HEK293T (cell line): ENCODE measurements around the gene FNTB.

Experiments
- CTCF ChIA-PET: fragments of 350-600 bp; formaldehyde crosslinking; extraction: SDS; loops from one replicate; lab custom pipeline; 2021; ENCODE audit warnings: antibody characterized with exemption, inconsistent platforms; lab: Yijun Ruan, JAX
- POLR2A ChIA-PET: fragments of 350-600 bp; formaldehyde crosslinking; extraction: SDS; loops from one replicate; lab custom pipeline; 2020; ENCODE audit warnings: antibody characterized with exemption, inconsistent platforms; lab: Yijun Ruan, JAX
- DNase-seq: peaks from one replicate; pipeline ENCODE4 v3.0.0; 2012; ENCODE audit warnings: mixed read lengths; ENCODE audit errors: extremely low spot score
- ARNT ChIP-seq: fragments of 450-650 bp; IDR thresholded peaks from 2 replicates; pipeline ENCODE4 v1.6.1; 2017; ENCODE audit warnings: mild to moderate bottlenecking
- BHLHE40 ChIP-seq: fragments of 450-650 bp; IDR thresholded peaks from 2 replicates; pipeline ENCODE4 v1.6.1; 2016; ENCODE audit warnings: mild to moderate bottlenecking, moderate library complexity, borderline replicate concordance
- CTBP1 ChIP-seq: fragments of 450-650 bp; IDR thresholded peaks from 2 replicates; pipeline ENCODE4 v1.6.1; 2016; ENCODE audit warnings: borderline replicate concordance
- ELF4 ChIP-seq: fragments of 450-650 bp; IDR thresholded peaks from 2 replicates; pipeline ENCODE4 v1.6.1; 2017; ENCODE audit warnings: antibody characterized with exemption
- FOXA1 ChIP-seq: fragments of 450-650 bp; IDR thresholded peaks from 2 replicates; pipeline ENCODE4 v1.6.1; 2016; ENCODE audit warnings: mild to moderate bottlenecking
- FOXK2 ChIP-seq: fragments of 450-650 bp; IDR thresholded peaks from 2 replicates; pipeline ENCODE4 v1.6.1; 2016; ENCODE audit warnings: mild to moderate bottlenecking
- FOXM1 ChIP-seq: fragments of 450-650 bp; IDR thresholded peaks from 2 replicates; pipeline ENCODE4 v1.6.1; 2017; ENCODE audit warnings: mild to moderate bottlenecking, borderline replicate concordance
- HDGF ChIP-seq: fragments of 450-650 bp; IDR thresholded peaks from 2 replicates; pipeline ENCODE4 v1.6.1; 2017; ENCODE audit warnings: antibody characterized with exemption, borderline replicate concordance
- L3MBTL2 ChIP-seq: fragments of 450-650 bp; conservative IDR thresholded peaks from 2 replicates; pipeline ENCODE4 v1.6.1; 2016; ENCODE audit warnings: mild to moderate bottlenecking
- LEF1 ChIP-seq: fragments of 450-650 bp; IDR thresholded peaks from 2 replicates; pipeline ENCODE4 v1.6.1; 2017; ENCODE audit warnings: mild to moderate bottlenecking, borderline replicate concordance
- NFRKB ChIP-seq: fragments of 450-650 bp; IDR thresholded peaks from 2 replicates; pipeline ENCODE4 v1.6.1; 2016; ENCODE audit warnings: mild to moderate bottlenecking, moderate library complexity
- PKNOX1 ChIP-seq: fragments of 450-650 bp; IDR thresholded peaks from 2 replicates; pipeline ENCODE4 v1.6.1; 2016
- SP1 ChIP-seq: fragments of 450-650 bp; IDR thresholded peaks from 2 replicates; pipeline ENCODE4 v1.6.1; 2017
- SUZ12 ChIP-seq: fragments of 450-650 bp; IDR thresholded peaks from 2 replicates; pipeline ENCODE4 v1.6.1; 2016; ENCODE audit warnings: mild to moderate bottlenecking
- TARDBP ChIP-seq: fragments of 450-650 bp; IDR thresholded peaks from 2 replicates; pipeline ENCODE4 v1.6.1; 2016
- ZNF384 ChIP-seq: fragments of 450-650 bp; IDR thresholded peaks from 2 replicates; pipeline ENCODE4 v1.6.1; 2016

The FNTB gene

GRCh38 chr14:65106736-65107135 is 120.0 kb downstream of the FNTB start:
- POLR2A ChIA-PET = no interaction called here
- no peak for TF ChIP-seq ELF4
- no peak for TF ChIP-seq TARDBP
- TF ChIP-seq SUZ12 = no peak
- TF ChIP-seq FOXK2 = no peak
- no peak for TF ChIP-seq CTBP1
- TF ChIP-seq HDGF = no peak
- no peak for TF ChIP-seq L3MBTL2
- no peak for TF ChIP-seq SP1
- TF ChIP-seq ARNT = no peak
- TF ChIP-seq ZNF384 = no peak
- no peak for TF ChIP-seq FOXA1

GRCh38 chr14:65107200-65107599 is 120.5 kb downstream of the FNTB start:
- ChIA-PET CTCF (interaction anchor here (0.7 kb wide), 1 partner anchor 799 kb away, joined by 5 read pairs; no protein-coding TSS in a partner anchor), POLR2A (no interaction called here)
- TF ChIP-seq FOXA1 (no peak), NFRKB (no peak), ELF4 (no peak), FOXK2 (no peak), SUZ12 (no peak), PKNOX1 (no peak), CTBP1 (no peak), ZNF384 (no peak), BHLHE40 (no peak), ARNT (no peak), SP1 (no peak), LEF1 (no peak), L3MBTL2 (no peak), TARDBP (no peak), FOXM1 (no peak), HDGF (no peak)
- no peak for DNase-seq

More at GRCh38 chr14:65106736-65107135, 120.0 kb downstream of the FNTB start:
- CTCF ChIA-PET = interaction anchor here (0.7 kb wide), 1 partner anchor 800 kb away, joined by 5 read pairs; no protein-coding TSS in a partner anchor
- no peak for DNase-seq

GRCh38 chr14:65109357-65109756 is 122.7 kb downstream of the FNTB start:
- ChIA-PET CTCF (interaction anchor here (0.6 kb wide), 1 partner anchor 338 kb away, joined by 5 read pairs; no protein-coding TSS in a partner anchor), POLR2A (no interaction called here)
- no peak for DNase-seq
- no peak for TF ChIP-seq FOXM1

- POLR2A ChIA-PET = no interaction called here
- no peak for DNase-seq
- TF ChIP-seq HDGF (no peak), ZNF384 (no peak), SUZ12 (no peak), CTBP1 (no peak), FOXK2 (no peak), FOXA1 (no peak)
- CTCF ChIA-PET = no interaction called here
These were observed 123.8 kb downstream of the FNTB start for GRCh38 chr14:65110525-65110924.
